Body of pancreas (tissue), 4 donors: ENCODE measurements around the gene ATG7.

Source experiments
- CTCF ChIP-seq, 7 experiments: fragments of 450-650 bp in 4 of 7; fragments of 200-600 bp in 3 of 7; sonication (generic) in 3 of 7; IDR thresholded peaks; one replicate each; pipeline ENCODE4 v1.5.1; 2016 to 2019; ENCODE audit warnings: antibody characterized with exemption in 7 of 7
- POLR2A ChIP-seq, 3 donors: fragments of 450-650 bp; IDR thresholded peaks; one replicate each; pipeline ENCODE4 v1.6.1; 2016; ENCODE audit warnings: antibody characterized with exemption in 3 of 3, mild to moderate bottlenecking in 2 of 3

- no peak for TF ChIP-seq POLR2A (IDR thresholded peaks at IDR 0.05)
- no peak for TF ChIP-seq CTCF (IDR thresholded peaks at IDR 0.05)
Measured at GRCh38 chr3:11297126-11297525, 24.9 kb downstream of the ATG7 start.
